Uterus (tissue), 4 donors: ENCODE data around the gene JAKMIP2. TPM values are rescaled to one million over a fixed set of nuclear protein-coding genes. Genes with fewer than 3 reads are reported as not detected.

Source experiments
- DNase-seq, 2 donors: peaks; one replicate each; pipeline ENCODE4 v3.0.0-alpha.2; 2019 to 2020
- H3K27ac ChIP-seq, 2 donors: fragments of 200-600 bp; sonication (generic); 1 replicate in 1 of 2; 2 replicates in 1 of 2; pipeline ENCODE4 v1.5.1; 2016 to 2018
- H3K27me3 ChIP-seq, 2 donors: fragments of 200-600 bp; sonication (generic); one replicate each; pipeline ENCODE4 v1.5.1; 2018 to 2019; ENCODE audit warnings: control low read depth in 1 of 2
- H3K36me3 ChIP-seq, 2 donors: fragments of 200-600 bp; sonication (generic); one replicate each; pipeline ENCODE4 v1.5.1; 2019; ENCODE audit warnings: control low read depth in 1 of 2
- H3K4me1 ChIP-seq, 2 donors: fragments of 200-600 bp; sonication (generic); one replicate each; pipeline ENCODE4 v1.5.1; 2018 to 2019; ENCODE audit warnings: control low read depth in 1 of 2
- H3K4me3 ChIP-seq, 2 donors: fragments of 200-600 bp; sonication (generic); 1 replicate in 1 of 2; 2 replicates in 1 of 2; pipeline ENCODE4 v1.5.1; 2018 to 2019; ENCODE audit warnings: mild to moderate bottlenecking in 1 of 2
- H3K9me3 ChIP-seq, 2 donors: fragments of 200-600 bp; sonication (generic); one replicate each; pipeline ENCODE4 v1.5.1; 2019; ENCODE audit warnings: control low read depth in 1 of 2
- POLR2A ChIP-seq, 2 donors: fragments of 450-650 bp; IDR thresholded peaks; one replicate each; pipeline ENCODE4 v1.6.1; 2016; ENCODE audit warnings: antibody characterized with exemption in 2 of 2, mild to moderate bottlenecking in 1 of 2, moderate library complexity in 1 of 2
- intact Hi-C: fragments of 100-400 bp; cut with DNase I; formaldehyde crosslinking; loops from one replicate; pipeline ENCODE4 v1.15.1; 2023; ENCODE audit warnings: low total_unique reads
- total RNA-seq, 4 donors: library from RNA; depleted of rRNA in 3 of 4; stranded (reverse); fragments of >200 nt in 3 of 4; gene quantifications; one replicate each; pipeline versions ENCODE4 v1.1.0 to v1.2.4, GENCODE V29; 2014 to 2023
- TF ChIP-seq, protein P1 (sequence below), 4 experiments: fragments of 200-600 bp in 2 of 4; fragments of 450-650 bp in 2 of 4; sonication (generic) in 2 of 4; IDR thresholded peaks; one replicate each; pipeline ENCODE4 v1.5.1; 2016 to 2019; ENCODE audit warnings: antibody characterized with exemption in 4 of 4, mild to moderate bottlenecking in 2 of 4, moderate library complexity in 1 of 4
- donor health status: DM: yes; HTN: yes; CAD: no.

Gene JAKMIP2
- total RNA-seq, 4 donors from 2014 or later: 0.29 to 9.3 (median 5.0) TPM

DNA sequence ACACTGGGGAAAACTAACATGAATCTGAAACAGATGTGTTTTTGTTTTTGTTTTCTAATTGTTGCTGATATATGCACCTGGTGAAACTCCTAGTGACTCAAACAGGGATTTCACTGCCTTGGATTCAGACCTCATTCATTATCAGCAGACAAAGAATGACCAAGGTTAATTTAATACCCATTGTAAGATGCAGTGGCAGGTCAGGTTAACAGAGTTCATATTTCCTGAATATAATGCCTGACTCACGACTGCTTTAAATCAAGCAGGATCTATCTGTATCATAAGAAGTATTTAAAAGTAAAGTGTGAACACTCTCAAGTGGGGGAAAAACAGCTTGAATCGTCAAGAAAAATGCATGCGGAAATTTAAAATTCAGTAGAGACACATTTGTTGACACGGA lies 5.5 kb downstream of the JAKMIP2 start:
- no peak for DNase-seq
- no peaks in the 10 kb centered on the region for H3K27me3 ChIP-seq
- no peaks in the 10 kb centered on the region for H3K36me3 ChIP-seq
- no peak overlapping the region for H3K27ac ChIP-seq
- H3K4me3 ChIP-seq: no peak overlapping the region
- H3K4me1 ChIP-seq: no peaks in the 10 kb centered on the region
- H3K9me3 ChIP-seq: no peaks in the 10 kb centered on the region
- intact Hi-C loops: no loop called here
- TF ChIP-seq, protein P1, sequence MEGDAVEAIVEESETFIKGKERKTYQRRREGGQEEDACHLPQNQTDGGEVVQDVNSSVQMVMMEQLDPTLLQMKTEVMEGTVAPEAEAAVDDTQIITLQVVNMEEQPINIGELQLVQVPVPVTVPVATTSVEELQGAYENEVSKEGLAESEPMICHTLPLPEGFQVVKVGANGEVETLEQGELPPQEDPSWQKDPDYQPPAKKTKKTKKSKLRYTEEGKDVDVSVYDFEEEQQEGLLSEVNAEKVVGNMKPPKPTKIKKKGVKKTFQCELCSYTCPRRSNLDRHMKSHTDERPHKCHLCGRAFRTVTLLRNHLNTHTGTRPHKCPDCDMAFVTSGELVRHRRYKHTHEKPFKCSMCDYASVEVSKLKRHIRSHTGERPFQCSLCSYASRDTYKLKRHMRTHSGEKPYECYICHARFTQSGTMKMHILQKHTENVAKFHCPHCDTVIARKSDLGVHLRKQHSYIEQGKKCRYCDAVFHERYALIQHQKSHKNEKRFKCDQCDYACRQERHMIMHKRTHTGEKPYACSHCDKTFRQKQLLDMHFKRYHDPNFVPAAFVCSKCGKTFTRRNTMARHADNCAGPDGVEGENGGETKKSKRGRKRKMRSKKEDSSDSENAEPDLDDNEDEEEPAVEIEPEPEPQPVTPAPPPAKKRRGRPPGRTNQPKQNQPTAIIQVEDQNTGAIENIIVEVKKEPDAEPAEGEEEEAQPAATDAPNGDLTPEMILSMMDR (IDR thresholded peaks at IDR 0.05): no peak

DNA sequence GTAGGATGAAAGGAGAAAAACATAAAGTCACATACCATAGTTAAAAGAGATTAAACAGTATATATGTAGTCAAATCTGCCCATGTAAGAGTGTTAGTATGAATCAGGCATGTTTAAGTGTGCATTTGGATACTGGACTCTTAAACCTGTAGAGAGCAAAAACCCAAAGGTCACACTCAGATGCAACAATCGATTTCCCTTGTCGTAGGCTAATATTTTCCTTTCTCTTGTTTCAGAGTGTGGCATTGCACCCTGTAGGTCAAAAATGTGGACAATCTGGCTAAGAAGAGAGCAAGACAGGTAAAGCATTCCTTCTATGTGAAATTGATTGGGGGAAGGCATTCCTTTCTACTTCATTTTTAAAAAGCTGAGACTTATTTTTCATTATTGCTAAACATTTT lies 8.9 kb downstream of the JAKMIP2 start:
- DNase-seq: no peak
- H3K9me3 ChIP-seq: no peaks in the 10 kb centered on the region
- H3K27ac ChIP-seq: no peak overlapping the region
- no peaks in the 10 kb centered on the region for H3K27me3 ChIP-seq
- H3K4me3 ChIP-seq: no peak overlapping the region
- no peaks in the 10 kb centered on the region for H3K36me3 ChIP-seq
- intact Hi-C loops: no loop called here
- TF ChIP-seq POLR2A (IDR thresholded peaks at IDR 0.05): no peak
- TF ChIP-seq, protein P1 (IDR thresholded peaks at IDR 0.05): no peak
- H3K4me1 ChIP-seq: no peaks in the 10 kb centered on the region

DNA sequence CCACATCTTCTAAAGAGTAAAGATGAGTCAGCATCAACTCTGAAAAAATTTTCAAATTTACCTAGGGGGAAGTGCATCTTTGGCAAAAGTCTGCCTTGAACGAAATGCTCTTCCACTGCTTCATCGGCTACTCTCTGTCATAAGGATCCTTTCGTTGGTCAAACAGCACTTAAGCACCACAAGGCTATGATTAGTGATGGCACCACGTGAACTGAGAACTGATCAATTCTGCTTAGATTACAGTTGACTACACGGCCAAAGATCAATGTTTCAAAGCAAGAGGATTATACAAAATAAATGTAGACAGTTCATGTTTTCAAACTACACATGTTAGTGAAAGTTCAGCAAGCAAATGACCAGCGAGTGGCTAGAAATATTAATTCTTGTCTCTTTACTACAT lies 9.4 kb downstream of the JAKMIP2 start:
- Histone ChIP-seq H3K4me3 (no peak overlapping the region), H3K36me3 (no peaks in the 10 kb centered on the region), H3K27me3 (no peaks in the 10 kb centered on the region), H3K4me1 (no peaks in the 10 kb centered on the region), H3K9me3 (no peaks in the 10 kb centered on the region), H3K27ac (no peak overlapping the region)
- DNase-seq: no peak
- TF ChIP-seq POLR2A (IDR thresholded peaks at IDR 0.05): no peak
- intact Hi-C loops: no loop called here

DNA sequence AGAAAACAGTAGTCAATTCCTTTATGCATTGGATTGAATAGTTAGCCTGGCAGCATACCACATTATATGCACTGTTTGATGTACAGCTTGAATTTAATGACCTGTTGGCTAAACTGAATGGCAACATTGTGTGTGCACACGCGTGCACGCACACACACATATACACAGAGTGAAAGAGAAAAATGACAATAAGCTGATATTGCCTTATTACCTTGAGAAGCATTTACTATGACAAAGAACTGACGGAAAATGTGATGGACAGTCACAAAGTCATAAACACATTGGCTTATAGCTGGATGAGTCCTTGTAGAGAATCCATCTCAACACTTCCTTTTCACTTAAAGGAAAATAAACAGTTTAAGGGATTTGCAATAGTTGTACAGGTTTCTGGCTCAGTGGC lies 15.5 kb downstream of the JAKMIP2 start:
- intact Hi-C loops: no loop called here
- TF ChIP-seq, protein P1 (IDR thresholded peaks at IDR 0.05): no peak
- TF ChIP-seq POLR2A (IDR thresholded peaks at IDR 0.05): no peak
- H3K27me3 ChIP-seq: no peaks in the 10 kb centered on the region
- no peaks in the 10 kb centered on the region for H3K4me1 ChIP-seq
- no peaks in the 10 kb centered on the region for H3K9me3 ChIP-seq
- H3K4me3 ChIP-seq: no peak overlapping the region
- no peaks in the 10 kb centered on the region for H3K36me3 ChIP-seq
- no peak overlapping the region for H3K27ac ChIP-seq
- no peak for DNase-seq

DNA sequence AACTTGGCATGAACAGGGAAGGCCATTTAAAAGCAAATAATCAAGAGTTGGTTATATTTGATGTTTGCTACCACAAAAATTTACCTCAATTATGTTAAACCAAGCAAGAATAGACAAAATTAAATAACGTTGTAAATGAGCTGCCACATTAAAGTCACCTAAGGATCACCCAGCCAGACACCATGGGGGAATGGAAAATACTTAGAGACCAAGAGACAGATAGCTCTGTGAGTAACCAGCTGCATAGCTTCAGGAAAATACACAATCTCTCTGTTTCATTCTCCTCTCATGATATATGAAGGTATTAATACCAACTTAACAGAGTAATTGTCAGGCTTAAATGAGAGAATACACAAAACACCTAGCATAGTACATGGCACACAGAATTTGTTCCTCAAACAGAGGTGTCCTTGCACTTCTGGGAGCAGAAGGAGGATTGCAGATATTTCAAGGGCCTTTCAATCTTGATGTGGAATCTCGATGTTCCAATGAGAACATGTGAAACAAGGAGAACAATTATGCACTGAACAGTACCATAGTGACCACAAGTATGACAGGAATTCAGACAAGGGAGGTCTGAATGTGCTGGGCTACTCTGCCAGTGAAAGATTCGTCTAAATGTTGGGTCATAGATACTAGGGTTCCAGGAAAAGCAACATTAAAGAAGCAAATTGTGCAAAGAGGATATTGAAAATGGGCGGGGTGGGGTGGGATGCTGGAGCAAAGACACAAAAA lies 18.6 kb downstream of the JAKMIP2 start:
- Histone ChIP-seq H3K4me1 (no peaks in the 10 kb centered on the region), H3K27me3 (no peaks in the 10 kb centered on the region), H3K27ac (no peak overlapping the region), H3K4me3 (no peak overlapping the region), H3K36me3 (no peaks in the 10 kb centered on the region), H3K9me3 (no peaks in the 10 kb centered on the region)
- no peak for DNase-seq
- TF ChIP-seq POLR2A (IDR thresholded peaks at IDR 0.05): no peak
- TF ChIP-seq, protein P1 (IDR thresholded peaks at IDR 0.05): no peak
- intact Hi-C loops: no loop called here
